Progenitor cell of endocrine pancreas (in vitro differentiated cells): ENCODE measurements around the gene IQGAP3. TPM values are rescaled to one million over a fixed set of nuclear protein-coding genes. Genes with fewer than 3 reads are reported as not detected.

Experiments used
- DNase-seq: peaks from one replicate; pipeline ENCODE4 v3.0.0; 2021; ENCODE audit warnings: low spot score; ENCODE audit not compliant: unreplicated experiment
- H3K27ac Mint-ChIP-seq: 2 replicates; pipeline ENCODE4 v1.8.0; 2021; ENCODE audit warnings: mild to moderate bottlenecking, moderate library complexity, mixed read lengths
- H3K27me3 Mint-ChIP-seq: 2 replicates; pipeline ENCODE4 v1.8.0; 2021; ENCODE audit warnings: mixed read lengths
- H3K36me3 Mint-ChIP-seq: 2 replicates; pipeline ENCODE4 v1.8.0; 2022; ENCODE audit warnings: mixed read lengths; ENCODE audit not compliant: insufficient read depth
- H3K4me1 Mint-ChIP-seq: 2 replicates; pipeline ENCODE4 v1.8.0; 2021; ENCODE audit warnings: low read depth, mixed read lengths
- H3K4me3 Mint-ChIP-seq: 2 replicates; pipeline ENCODE4 v1.8.0; 2021; ENCODE audit warnings: low read depth, mild to moderate bottlenecking, moderate library complexity, mixed read lengths
- H3K9me3 Mint-ChIP-seq: 2 replicates; pipeline ENCODE4 v1.8.0; 2021; ENCODE audit warnings: low read depth, mixed read lengths
- total RNA-seq: library from RNA; stranded (reverse); gene quantifications from 2 replicates; pipeline ENCODE4 v1.2.1, GENCODE V29; 2021
- TF ChIP-seq, protein P1 (sequence below): fragments of 200-600 bp; sonication (generic); IDR thresholded peaks from one replicate; pipeline ENCODE4 v1.5.0; 2021; ENCODE audit warnings: antibody characterized with exemption, mild to moderate bottlenecking; ENCODE audit not compliant: unreplicated experiment

The IQGAP3 gene
- total RNA-seq, 1 donor from 2014 or later = 29.6 TPM

GRCh38 chr1:156540955-156541354, 31.4 kb downstream of the IQGAP3 start:
- H3K4me1 Mint-ChIP-seq = peaks cover 2% of the 10 kb centered on the region
- no peaks in the 10 kb centered on the region for H3K9me3 Mint-ChIP-seq
- H3K27me3 Mint-ChIP-seq = no peaks in the 10 kb centered on the region
- TF ChIP-seq, protein P1, sequence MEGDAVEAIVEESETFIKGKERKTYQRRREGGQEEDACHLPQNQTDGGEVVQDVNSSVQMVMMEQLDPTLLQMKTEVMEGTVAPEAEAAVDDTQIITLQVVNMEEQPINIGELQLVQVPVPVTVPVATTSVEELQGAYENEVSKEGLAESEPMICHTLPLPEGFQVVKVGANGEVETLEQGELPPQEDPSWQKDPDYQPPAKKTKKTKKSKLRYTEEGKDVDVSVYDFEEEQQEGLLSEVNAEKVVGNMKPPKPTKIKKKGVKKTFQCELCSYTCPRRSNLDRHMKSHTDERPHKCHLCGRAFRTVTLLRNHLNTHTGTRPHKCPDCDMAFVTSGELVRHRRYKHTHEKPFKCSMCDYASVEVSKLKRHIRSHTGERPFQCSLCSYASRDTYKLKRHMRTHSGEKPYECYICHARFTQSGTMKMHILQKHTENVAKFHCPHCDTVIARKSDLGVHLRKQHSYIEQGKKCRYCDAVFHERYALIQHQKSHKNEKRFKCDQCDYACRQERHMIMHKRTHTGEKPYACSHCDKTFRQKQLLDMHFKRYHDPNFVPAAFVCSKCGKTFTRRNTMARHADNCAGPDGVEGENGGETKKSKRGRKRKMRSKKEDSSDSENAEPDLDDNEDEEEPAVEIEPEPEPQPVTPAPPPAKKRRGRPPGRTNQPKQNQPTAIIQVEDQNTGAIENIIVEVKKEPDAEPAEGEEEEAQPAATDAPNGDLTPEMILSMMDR = no peak
- H3K4me3 Mint-ChIP-seq = no peak overlapping the region
- no peak for DNase-seq
- peaks cover 6% of the 10 kb centered on the region for H3K36me3 Mint-ChIP-seq
- no peak overlapping the region for H3K27ac Mint-ChIP-seq

- no peaks in the 10 kb centered on the region for H3K27me3 Mint-ChIP-seq
- H3K9me3 Mint-ChIP-seq = no peaks in the 10 kb centered on the region
- H3K36me3 Mint-ChIP-seq = peaks cover 6% of the 10 kb centered on the region
- DNase-seq = no peak
- peaks cover 2% of the 10 kb centered on the region for H3K4me1 Mint-ChIP-seq
- H3K4me3 Mint-ChIP-seq = no peak overlapping the region
- H3K27ac Mint-ChIP-seq = no peak overlapping the region
- TF ChIP-seq, protein P1 = no peak
Observed at GRCh38 chr1:156539818-156540355, 32.5 kb downstream of the IQGAP3 start.

DNA sequence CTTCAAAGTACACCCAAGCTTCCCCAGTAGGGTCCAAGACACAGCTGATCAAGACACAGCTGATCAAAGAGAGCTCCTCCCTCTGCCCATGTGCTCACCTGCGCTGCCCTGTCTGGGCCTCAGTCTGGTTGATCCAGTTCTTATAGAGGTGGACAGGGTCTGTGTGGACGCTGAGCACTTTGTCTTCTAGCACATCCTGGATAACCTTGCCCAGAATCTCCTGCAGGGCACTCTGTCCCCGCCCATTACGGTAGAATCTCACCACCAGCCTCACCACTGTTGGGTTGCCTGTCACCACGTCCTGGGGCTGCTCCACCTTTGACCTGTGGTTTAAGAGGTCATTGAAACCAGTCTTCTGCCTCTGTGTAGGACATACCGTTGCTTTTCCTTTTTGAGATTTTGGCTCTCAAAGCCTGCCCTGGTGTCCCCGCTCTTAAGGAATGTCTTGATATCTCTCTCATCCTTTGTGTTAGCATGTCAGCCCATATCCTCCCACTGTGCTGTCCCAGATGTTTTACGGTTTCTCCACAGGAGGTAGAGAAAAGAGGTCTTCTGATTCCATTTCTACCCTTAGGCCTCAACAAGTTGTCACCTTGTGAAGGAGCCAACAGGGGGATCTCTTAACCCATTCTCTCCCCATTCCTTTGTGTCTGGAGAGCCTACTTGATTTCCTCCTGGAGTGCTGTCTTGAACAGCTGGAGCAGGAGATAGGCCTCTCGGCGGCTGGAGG, 33.5 kb downstream of the IQGAP3 start:
- TF ChIP-seq, protein P1 = no peak
- no peaks in the 10 kb centered on the region for H3K9me3 Mint-ChIP-seq
- no peak overlapping the region for H3K27ac Mint-ChIP-seq
- peaks cover 6% of the 10 kb centered on the region for H3K36me3 Mint-ChIP-seq
- H3K27me3 Mint-ChIP-seq = no peaks in the 10 kb centered on the region
- no peak overlapping the region for H3K4me3 Mint-ChIP-seq
- DNase-seq = no peak
- H3K4me1 Mint-ChIP-seq = peaks cover 2% of the 10 kb centered on the region

GRCh38 chr1:156537027-156537426, 35.3 kb downstream of the IQGAP3 start:
- Mint-ChIP-seq H3K27ac (no peak overlapping the region), H3K9me3 (no peaks in the 10 kb centered on the region), H3K4me1 (no peaks in the 10 kb centered on the region), H3K27me3 (no peaks in the 10 kb centered on the region), H3K4me3 (no peak overlapping the region), H3K36me3 (peaks cover 6% of the 10 kb centered on the region)
- TF ChIP-seq, protein P1 = no peak
- no peak for DNase-seq

DNA sequence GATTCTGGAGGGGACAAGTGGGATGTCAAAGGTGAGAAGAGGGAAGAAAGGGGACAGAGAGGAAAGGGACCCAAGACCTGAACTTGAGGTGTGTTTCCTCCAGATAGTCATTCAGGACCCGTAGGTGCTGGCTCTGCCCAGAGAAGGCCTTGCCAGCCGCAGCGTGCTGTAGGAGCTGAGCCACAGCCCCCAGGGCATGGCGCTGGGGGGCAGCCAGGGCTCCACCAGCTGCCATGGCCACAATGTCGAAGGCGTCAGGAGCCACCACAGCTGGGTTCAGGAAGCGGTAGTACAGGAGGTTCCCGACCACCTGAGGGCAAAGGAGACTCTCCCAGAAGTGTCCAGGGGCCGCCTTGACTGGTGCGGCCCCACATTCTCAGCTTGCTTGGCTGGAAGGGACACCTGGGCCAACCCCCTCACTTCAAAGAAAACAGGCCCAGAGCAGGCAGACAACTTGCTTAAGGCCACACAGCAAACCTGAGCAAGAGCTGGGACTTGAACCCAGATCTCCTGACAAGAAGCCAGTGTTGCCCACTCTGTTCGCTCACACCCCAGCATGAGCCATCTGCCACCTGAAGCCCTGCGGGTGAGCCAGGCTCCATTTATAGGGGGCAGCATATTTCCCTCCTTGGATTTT, 37.8 kb downstream of the IQGAP3 start:
- H3K4me1 Mint-ChIP-seq = no peaks in the 10 kb centered on the region
- no peaks in the 10 kb centered on the region for H3K9me3 Mint-ChIP-seq
- DNase-seq = no peak
- H3K36me3 Mint-ChIP-seq = peaks cover 6% of the 10 kb centered on the region
- H3K27ac Mint-ChIP-seq = no peak overlapping the region
- H3K4me3 Mint-ChIP-seq = no peak overlapping the region
- TF ChIP-seq, protein P1 = no peak
- no peaks in the 10 kb centered on the region for H3K27me3 Mint-ChIP-seq
